HepG2 (cell line): ENCODE results near the gene BTG2. TPM values are rescaled to one million over a fixed set of nuclear protein-coding genes. Genes with fewer than 3 reads are reported as not detected.

Experiments used
- ATAC-seq: fragments of 200-7000 bp; cut with Tn5 transposase; 3 replicates; pipeline ENCODE4 v1.9.1; 2020; ENCODE audit warnings: mild to moderate bottlenecking, moderate library complexity
- BruUV-seq: library from RNA; stranded (reverse); fragments of 400-500 nt; replicated peaks from 2 replicates; lab custom pipeline; 2021; lab: Mats Ljungman, UMichigan
- CTCF ChIA-PET: fragments of 300-600 bp; formaldehyde crosslinking; extraction: SDS; loops from one replicate; lab custom pipeline; 2021; ENCODE audit warnings: low total read pairs, inconsistent platforms, low intra/inter-chr PET ratio; lab: Yijun Ruan, JAX
- POLR2A ChIA-PET: fragments of 350-600 bp; sonication (Branson Sonifier 250); formaldehyde crosslinking; loops from one replicate; lab custom pipeline; 2020; ENCODE audit warnings: antibody characterized with exemption, inconsistent platforms; lab: Yijun Ruan, JAX
- DNase-seq: peaks from one replicate; pipeline ENCODE4 v3.0.0-alpha.2; 2015; ENCODE audit warnings: low spot score
- FAIRE-seq: peaks from 3 replicates; lab custom pipeline; 2011; peaks lifted over from hg19 to GRCh38; lab: Jason Lieb, UNC
- H2AFZ ChIP-seq: one replicate; pipeline ENCODE4 v1.6.1; 2011; ENCODE audit warnings: low read length, inconsistent platforms
- H3K27ac ChIP-seq: fragments of 300-600 bp; 3 replicates; pipeline ENCODE4 v1.8.0; 2011; ENCODE audit warnings: mixed run types, mild to moderate bottlenecking, mixed read lengths, low read length, inconsistent platforms; ENCODE audit not compliant: insufficient read depth; ENCODE audit errors: extremely low read length
- H3K27me3 ChIP-seq, 2 experiments: fragments of 200-600 bp in 1 of 2; 2 replicates in 1 of 2; 3 replicates in 1 of 2; pipeline versions ENCODE4 v1.6.0 to v1.8.0; 2011; ENCODE audit warnings: low read length in 2 of 2, mild to moderate bottlenecking in 2 of 2, moderate library complexity in 2 of 2, inconsistent platforms in 1 of 2; ENCODE audit not compliant: insufficient read depth in 2 of 2, control insufficient read depth in 1 of 2
- H3K36me3 ChIP-seq, 2 experiments: fragments of 200-600 bp in 1 of 2; replicated peaks in 1 of 2; 2 replicates in 1 of 2; 3 replicates in 1 of 2; pipeline versions ENCODE4 v1.5.1 to v1.8.0; 2011; ENCODE audit warnings: low read length in 2 of 2, inconsistent platforms in 1 of 2; ENCODE audit not compliant: insufficient read depth in 2 of 2, control insufficient read depth in 1 of 2
- H3K4me1 ChIP-seq: 2 replicates; pipeline ENCODE4 v1.5.1; 2012; ENCODE audit warnings: low read length, inconsistent platforms; ENCODE audit not compliant: insufficient read depth
- H3K4me2 ChIP-seq: 2 replicates; pipeline ENCODE4 v1.6.0; 2011; ENCODE audit warnings: low read depth, low read length, inconsistent platforms
- H3K4me3 ChIP-seq, 3 experiments: fragments of 200-600 bp in 1 of 3; sonication (generic), shearing (Covaris generic) in 1 of 3; replicated peaks in 1 of 3; 2 replicates each; pipeline ENCODE4 v1.5.1; 2011 to 2016; ENCODE audit warnings: low read length in 3 of 3, inconsistent platforms in 2 of 3, low read depth in 2 of 3, mild to moderate bottlenecking in 2 of 3, control low read depth in 1 of 3, mixed read lengths in 1 of 3; ENCODE audit not compliant: insufficient read depth in 1 of 3
- H3K79me2 ChIP-seq: one replicate; pipeline ENCODE4 v1.6.1; 2011; ENCODE audit warnings: low read length, inconsistent platforms; ENCODE audit not compliant: insufficient read depth
- H3K9ac ChIP-seq: 2 replicates; pipeline ENCODE4 v1.6.0; 2011; ENCODE audit warnings: mild to moderate bottlenecking, low read depth, low read length, inconsistent platforms; ENCODE audit not compliant: insufficient read depth
- H3K9me3 ChIP-seq: 2 replicates; pipeline ENCODE4 v1.5.1; 2012; ENCODE audit warnings: mild to moderate bottlenecking, low read length
- H4K20me1 ChIP-seq: 2 replicates; pipeline ENCODE4 v1.6.0; 2011; ENCODE audit warnings: inconsistent platforms, mild to moderate bottlenecking, low read length, moderate library complexity; ENCODE audit not compliant: insufficient read depth
- CHD4 ChIP-seq: fragments of 200-600 bp; sonication (generic); IDR thresholded peaks from 2 replicates; pipeline ENCODE4 v1.7.0; 2017; ENCODE audit warnings: mild to moderate bottlenecking, low read length, borderline replicate concordance
- HNF4A ChIP-seq: sonication (generic); formaldehyde crosslinking; IDR thresholded peaks from 2 replicates; pipeline ENCODE4 v1.4.0; 2020; ENCODE audit warnings: missing genetic modification reagents
- NRL ChIP-seq: sonication (generic); formaldehyde crosslinking; IDR thresholded peaks from 2 replicates; pipeline ENCODE4 v1.5.0; 2020; ENCODE audit warnings: missing genetic modification reagents, mild to moderate bottlenecking, moderate library complexity, borderline replicate concordance
- RFX3 ChIP-seq: IDR thresholded peaks from 2 replicates; pipeline ENCODE4 v1.6.1; 2016; ENCODE audit warnings: missing biosample characterization, missing genetic modification reagents
- TGIF2 ChIP-seq: IDR thresholded peaks from 2 replicates; pipeline ENCODE4 v1.6.1; 2016; ENCODE audit warnings: control low read depth, missing compliant biosample characterization
- U2AF2 ChIP-seq: fragments of 200-400 bp; formaldehyde crosslinking; IDR thresholded peaks from 2 replicates; pipeline ENCODE4 v1.6.1; 2017; ENCODE audit warnings: low read depth, mild to moderate bottlenecking, low read length
- ZNF530 ChIP-seq: sonication (generic); formaldehyde crosslinking; IDR thresholded peaks from 2 replicates; pipeline ENCODE4 v1.5.0; 2020; ENCODE audit warnings: low read depth, mild to moderate bottlenecking, missing genetic modification reagents
- ZNF577 ChIP-seq: sonication (generic); formaldehyde crosslinking; IDR thresholded peaks from 2 replicates; pipeline ENCODE4 v1.4.0; 2020; ENCODE audit warnings: mild to moderate bottlenecking, low read depth, missing genetic modification reagents, borderline replicate concordance
- ZNF629 ChIP-seq: sonication (generic); formaldehyde crosslinking; conservative IDR thresholded peaks from 2 replicates; pipeline ENCODE4 v1.5.0; 2020; ENCODE audit warnings: missing genetic modification reagents
- ZSCAN21 ChIP-seq: sonication (generic); formaldehyde crosslinking; IDR thresholded peaks from 2 replicates; pipeline ENCODE4 v1.8.0; 2022; ENCODE audit warnings: mild to moderate bottlenecking, missing genetic modification reagents, moderate library complexity, borderline replicate concordance
- ZSCAN30 ChIP-seq: sonication (generic); formaldehyde crosslinking; IDR thresholded peaks from 2 replicates; pipeline ENCODE4 v1.5.0; 2020; ENCODE audit warnings: mild to moderate bottlenecking, missing genetic modification reagents
- WGBS: methylation state at CpG from one replicate; pipeline ENCODE4 v1.1.6; 2017; ENCODE audit warnings: low lambda C conversion rate; 5-methylcytosine and 5-hydroxymethylcytosine counted together
- in situ Hi-C: cut with HindIII; loops from 2 replicates; pipeline ENCODE4 v1.10.0; 2017; ENCODE audit warnings: low pct_unique_long_range_greater_than_20kb; ENCODE audit not compliant: extremely low pct_ligation_motif_present
- intact Hi-C: fragments of 100-400 bp; cut with micrococcal nuclease; formaldehyde crosslinking; loops from one replicate; pipeline ENCODE4 v1.10.0; 2022; ENCODE audit not compliant: unreplicated experiment
- polyA plus RNA-seq, 8 experiments: library from polyadenylated mRNA; depleted of rRNA in 3 of 8; stranded (reverse) in 7 of 8; unstranded in 1 of 8; fragments of >200 nt; fragmentation: Illumina TruSeq in 4 of 8; extraction: Trizol in 4 of 8; gene quantifications; 2 replicates each; pipeline versions ENCODE4 v1.2.1 to v1.2.3, GENCODE V29; 2011 to 2016; ENCODE audit warnings: low read depth in 4 of 8, missing spikeins in 1 of 8, mixed read lengths in 1 of 8; ENCODE audit not compliant: insufficient read depth in 1 of 8
- total RNA-seq, 5 experiments: library from RNA; depleted of rRNA; stranded (reverse); fragments of >200 nt; fragmentation: Illumina TruSeq; extraction: Trizol; gene quantifications; 2 replicates each; pipeline ENCODE4 v1.2.3, GENCODE V29; 2016; ENCODE audit warnings: low read depth in 1 of 5
- TF ChIP-seq, protein P1 (sequence below), 2 experiments: IDR thresholded peaks; 2 replicates each; pipeline ENCODE4 v1.6.1; 2011 to 2012; ENCODE audit warnings: low read length in 2 of 2, borderline replicate concordance in 1 of 2, low read depth in 1 of 2, mild to moderate bottlenecking in 1 of 2, moderate library complexity in 1 of 2
- TF ChIP-seq, protein P2 (sequence below): IDR thresholded peaks from 2 replicates; pipeline ENCODE4 v1.6.1; 2016; ENCODE audit warnings: missing compliant biosample characterization, missing genetic modification reagents, borderline replicate concordance

Gene BTG2
- total and polyA plus RNA-seq, 2 of the 13 experiments (the other 11 are each of a cell fraction or from before 2014, with no cell fraction given) = 13.6 to 18.3 TPM

DNA sequence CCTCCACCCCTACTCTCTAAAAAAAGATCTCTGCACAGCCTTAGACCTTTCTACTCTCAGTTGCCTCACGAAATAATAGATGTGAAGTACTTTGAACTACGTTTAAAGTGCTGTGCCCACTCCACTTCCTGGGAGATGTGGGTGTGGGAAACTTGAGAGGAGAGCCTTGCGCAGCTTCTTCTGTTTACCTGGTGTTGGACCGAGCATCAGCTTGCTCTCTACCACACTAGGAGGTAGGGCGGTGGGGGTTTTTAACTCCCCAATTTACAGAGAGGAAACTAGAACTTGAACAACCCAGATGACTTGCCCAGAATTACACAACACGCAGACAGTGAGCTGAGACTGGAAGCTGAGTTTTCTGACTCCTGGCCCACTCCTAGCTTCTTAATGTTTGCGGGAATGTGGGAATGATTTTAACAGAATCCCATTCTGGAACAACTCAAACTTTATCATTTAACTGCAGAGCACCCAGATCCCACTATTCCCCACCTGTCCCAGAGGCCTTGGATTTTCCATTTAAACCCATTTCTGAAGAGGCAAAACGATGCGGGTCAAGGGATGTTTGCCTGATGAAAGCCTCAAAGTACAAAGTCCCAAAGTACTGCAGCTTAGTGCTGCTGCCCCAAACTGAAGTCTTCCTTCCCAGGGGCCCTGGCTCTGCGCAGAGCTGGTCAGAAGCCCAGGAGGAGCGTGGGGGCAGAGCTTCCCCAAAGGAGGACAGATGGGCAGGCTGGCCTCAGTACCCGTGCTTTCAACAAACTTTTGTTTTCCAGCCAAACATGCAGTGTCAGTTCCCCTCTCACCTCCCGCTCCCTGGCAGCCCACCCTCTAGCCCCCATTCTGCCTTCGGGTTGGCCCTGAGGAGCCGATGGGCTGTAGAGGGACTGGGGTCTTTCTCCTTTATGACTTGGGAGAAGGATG is 19.0 kb downstream of the BTG2 start:
- ChIA-PET POLR2A (interaction anchor here (5.2 kb wide), 1 partner anchor 18 kb away, joined by 31 read pairs; the partner anchor contains the start of gene BTG2), CTCF (no interaction called here)
- Histone ChIP-seq H3K4me1 (peaks cover 45% of the 10 kb centered on the region), H4K20me1 (no peaks in the 10 kb centered on the region; the same call in 1 of the 2 replicates), H3K36me3 (no peaks in the 10 kb centered on the region), H3K79me2 (no peaks in the 10 kb centered on the region), H3K4me3 (no peak overlapping the region), H3K4me2 (no peak overlapping the region), H3K27ac (no peak overlapping the region), H3K27me3 (peaks cover 5 to 24% of the 10 kb centered on the region in 2 experiments; a peak in 2 of 5 replicates), H3K9me3 (no peaks in the 10 kb centered on the region), H3K9ac (no peak overlapping the region), H2AFZ (no peak overlapping the region)
- FAIRE-seq (no peak), DNase-seq (no peak), ATAC-seq (no peak)
- TF ChIP-seq ZSCAN21 (CRISPR knock-in tag) = peak; percentile 84
- TF ChIP-seq CHD4 = no peak
- peak; percentile 49 for TF ChIP-seq HNF4A
- peak; percentile 56 for TF ChIP-seq ZNF629
- TF ChIP-seq ZNF577 = no peak
- in situ Hi-C loops = loop anchor here (5.0 kb wide), 1 partner anchor 52 kb away; no protein-coding TSS in a partner anchor
- 24% methylated on average over 14 of the region's 15 CpGs for WGBS
- BruUV-seq = no TSS peak
- intact Hi-C loops = no loop called here

DNA sequence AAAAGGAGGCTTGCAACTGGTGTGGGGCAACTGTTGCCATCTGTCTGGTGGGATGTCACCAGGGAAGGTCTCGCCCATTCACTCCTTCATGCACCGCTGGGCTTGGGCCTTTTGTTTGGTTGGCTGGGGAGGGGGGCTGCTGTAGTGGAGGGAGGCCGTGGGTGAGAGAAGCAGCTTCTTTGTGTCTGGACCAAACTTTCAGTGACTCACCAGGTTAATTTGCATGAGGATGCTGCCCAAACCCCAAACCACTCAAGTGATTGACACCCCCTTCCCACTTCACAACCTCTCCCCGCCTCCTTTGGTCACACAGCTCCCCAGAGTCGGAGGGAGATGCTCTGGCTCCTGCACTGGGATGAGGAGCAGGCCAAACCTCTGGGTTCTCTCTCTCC is 19.7 kb downstream of the BTG2 start:
- Histone ChIP-seq H3K36me3 (no peaks in the 10 kb centered on the region), H3K4me3 (no peak overlapping the region), H2AFZ (no peak overlapping the region), H3K79me2 (no peaks in the 10 kb centered on the region), H3K9me3 (no peaks in the 10 kb centered on the region), H3K27me3 (peaks cover 5 to 23% of the 10 kb centered on the region in 2 experiments; a peak in 1 of 5 replicates), H3K27ac (no peak overlapping the region), H3K9ac (no peak overlapping the region), H4K20me1 (no peaks in the 10 kb centered on the region; the same call in 1 of the 2 replicates), H3K4me1 (peaks cover 45% of the 10 kb centered on the region), H3K4me2 (peak overlapping the region; percentile 61)
- FAIRE-seq (no peak), DNase-seq (no peak), ATAC-seq (no peak)
- POLR2A ChIA-PET = interaction anchor here (0.8 to 5.2 kb wide), 2 partner anchors 19 to 34 kb away, joined by 5 to 31 read pairs; partner anchors contain the start of gene BTG2
- CTCF ChIA-PET = no interaction called here
- in situ Hi-C loops (loop anchor here (5.0 kb wide), 1 partner anchor 53 kb away; no protein-coding TSS in a partner anchor), intact Hi-C loops (no loop called here)
- WGBS = 8% methylated on average over 4 of the region's 5 CpGs
- BruUV-seq = no TSS peak
- TF ChIP-seq, protein P1, sequence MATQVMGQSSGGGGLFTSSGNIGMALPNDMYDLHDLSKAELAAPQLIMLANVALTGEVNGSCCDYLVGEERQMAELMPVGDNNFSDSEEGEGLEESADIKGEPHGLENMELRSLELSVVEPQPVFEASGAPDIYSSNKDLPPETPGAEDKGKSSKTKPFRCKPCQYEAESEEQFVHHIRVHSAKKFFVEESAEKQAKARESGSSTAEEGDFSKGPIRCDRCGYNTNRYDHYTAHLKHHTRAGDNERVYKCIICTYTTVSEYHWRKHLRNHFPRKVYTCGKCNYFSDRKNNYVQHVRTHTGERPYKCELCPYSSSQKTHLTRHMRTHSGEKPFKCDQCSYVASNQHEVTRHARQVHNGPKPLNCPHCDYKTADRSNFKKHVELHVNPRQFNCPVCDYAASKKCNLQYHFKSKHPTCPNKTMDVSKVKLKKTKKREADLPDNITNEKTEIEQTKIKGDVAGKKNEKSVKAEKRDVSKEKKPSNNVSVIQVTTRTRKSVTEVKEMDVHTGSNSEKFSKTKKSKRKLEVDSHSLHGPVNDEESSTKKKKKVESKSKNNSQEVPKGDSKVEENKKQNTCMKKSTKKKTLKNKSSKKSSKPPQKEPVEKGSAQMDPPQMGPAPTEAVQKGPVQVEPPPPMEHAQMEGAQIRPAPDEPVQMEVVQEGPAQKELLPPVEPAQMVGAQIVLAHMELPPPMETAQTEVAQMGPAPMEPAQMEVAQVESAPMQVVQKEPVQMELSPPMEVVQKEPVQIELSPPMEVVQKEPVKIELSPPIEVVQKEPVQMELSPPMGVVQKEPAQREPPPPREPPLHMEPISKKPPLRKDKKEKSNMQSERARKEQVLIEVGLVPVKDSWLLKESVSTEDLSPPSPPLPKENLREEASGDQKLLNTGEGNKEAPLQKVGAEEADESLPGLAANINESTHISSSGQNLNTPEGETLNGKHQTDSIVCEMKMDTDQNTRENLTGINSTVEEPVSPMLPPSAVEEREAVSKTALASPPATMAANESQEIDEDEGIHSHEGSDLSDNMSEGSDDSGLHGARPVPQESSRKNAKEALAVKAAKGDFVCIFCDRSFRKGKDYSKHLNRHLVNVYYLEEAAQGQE (IDR thresholded peaks at IDR 0.05; ENCODE audit: borderline replicate concordance in 1 of 2, low read depth in 1 of 2, low read length in 2 of 2) = no peak
- TF ChIP-seq, protein P2, sequence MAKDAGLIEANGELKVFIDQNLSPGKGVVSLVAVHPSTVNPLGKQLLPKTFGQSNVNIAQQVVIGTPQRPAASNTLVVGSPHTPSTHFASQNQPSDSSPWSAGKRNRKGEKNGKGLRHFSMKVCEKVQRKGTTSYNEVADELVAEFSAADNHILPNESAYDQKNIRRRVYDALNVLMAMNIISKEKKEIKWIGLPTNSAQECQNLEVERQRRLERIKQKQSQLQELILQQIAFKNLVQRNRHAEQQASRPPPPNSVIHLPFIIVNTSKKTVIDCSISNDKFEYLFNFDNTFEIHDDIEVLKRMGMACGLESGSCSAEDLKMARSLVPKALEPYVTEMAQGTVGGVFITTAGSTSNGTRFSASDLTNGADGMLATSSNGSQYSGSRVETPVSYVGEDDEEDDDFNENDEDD = no peak
- TF ChIP-seq ZNF530 (CRISPR knock-in tag) (no peak), TGIF2 (CRISPR knock-in tag) (no peak), U2AF2 (no peak), ZSCAN30 (CRISPR knock-in tag) (no peak), RFX3 (CRISPR knock-in tag) (no peak), NRL (no peak)
